NB4 (cell line): Measurements from ENCODE around the gene SCMH1.

Experiments
- MYC ChIP-seq: IDR thresholded peaks from 2 replicates; pipeline ENCODE4 v1.6.1; 2011; ENCODE audit warnings: low read depth, low read length
- POLR2A ChIP-seq: IDR thresholded peaks from 2 replicates; pipeline ENCODE4 v1.6.1; 2011; ENCODE audit warnings: mild to moderate bottlenecking; ENCODE audit not compliant: insufficient read length; ENCODE audit errors: extremely low read depth
- TF ChIP-seq, protein P1 (sequence below): IDR thresholded peaks from one replicate; pipeline ENCODE4 v1.5.1; 2012; ENCODE audit warnings: low read depth, low read length
- TF ChIP-seq, protein P2 (sequence below): IDR thresholded peaks from 2 replicates; pipeline ENCODE4 v1.6.1; 2011; ENCODE audit warnings: low read depth, low read length

DNA sequence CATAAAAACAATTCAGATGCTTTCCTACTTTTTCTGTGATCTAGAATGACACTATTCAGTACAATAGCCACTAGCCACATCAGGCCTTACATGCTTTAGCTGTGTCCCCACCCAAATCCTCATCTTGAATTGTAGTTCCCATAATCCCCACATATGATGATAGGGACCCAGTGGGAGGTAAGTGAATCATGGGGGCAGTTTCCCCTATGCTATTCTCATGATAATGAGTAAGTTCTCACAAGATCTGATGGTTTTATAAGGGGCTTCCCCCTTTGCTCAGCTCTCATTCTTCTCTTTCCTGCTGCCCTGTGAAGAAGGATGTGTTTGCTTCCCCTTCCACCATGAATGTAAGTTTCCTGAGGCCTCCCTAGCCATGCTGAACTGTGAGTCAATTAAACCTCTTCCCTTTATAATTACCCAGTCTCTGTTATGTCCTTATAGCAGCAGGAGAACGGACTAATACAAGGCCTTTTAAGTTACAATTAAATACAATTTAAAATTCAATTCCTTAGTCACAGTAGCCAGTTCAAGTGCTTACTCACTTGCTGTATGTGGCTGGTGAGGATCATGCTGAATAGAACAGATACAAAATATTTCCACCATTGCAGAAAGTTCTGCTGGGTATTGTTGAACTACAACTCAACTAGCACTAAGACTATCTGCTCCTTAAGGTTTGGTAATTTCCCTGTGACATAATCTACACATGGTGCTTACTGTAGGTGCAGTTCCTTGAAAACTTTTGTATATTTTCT is 106.7 kb downstream of the SCMH1 start:
- TF ChIP-seq, protein P1, sequence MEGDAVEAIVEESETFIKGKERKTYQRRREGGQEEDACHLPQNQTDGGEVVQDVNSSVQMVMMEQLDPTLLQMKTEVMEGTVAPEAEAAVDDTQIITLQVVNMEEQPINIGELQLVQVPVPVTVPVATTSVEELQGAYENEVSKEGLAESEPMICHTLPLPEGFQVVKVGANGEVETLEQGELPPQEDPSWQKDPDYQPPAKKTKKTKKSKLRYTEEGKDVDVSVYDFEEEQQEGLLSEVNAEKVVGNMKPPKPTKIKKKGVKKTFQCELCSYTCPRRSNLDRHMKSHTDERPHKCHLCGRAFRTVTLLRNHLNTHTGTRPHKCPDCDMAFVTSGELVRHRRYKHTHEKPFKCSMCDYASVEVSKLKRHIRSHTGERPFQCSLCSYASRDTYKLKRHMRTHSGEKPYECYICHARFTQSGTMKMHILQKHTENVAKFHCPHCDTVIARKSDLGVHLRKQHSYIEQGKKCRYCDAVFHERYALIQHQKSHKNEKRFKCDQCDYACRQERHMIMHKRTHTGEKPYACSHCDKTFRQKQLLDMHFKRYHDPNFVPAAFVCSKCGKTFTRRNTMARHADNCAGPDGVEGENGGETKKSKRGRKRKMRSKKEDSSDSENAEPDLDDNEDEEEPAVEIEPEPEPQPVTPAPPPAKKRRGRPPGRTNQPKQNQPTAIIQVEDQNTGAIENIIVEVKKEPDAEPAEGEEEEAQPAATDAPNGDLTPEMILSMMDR, result no peak
- TF ChIP-seq POLR2A (no peak), MYC (no peak)
- TF ChIP-seq, protein P2, sequence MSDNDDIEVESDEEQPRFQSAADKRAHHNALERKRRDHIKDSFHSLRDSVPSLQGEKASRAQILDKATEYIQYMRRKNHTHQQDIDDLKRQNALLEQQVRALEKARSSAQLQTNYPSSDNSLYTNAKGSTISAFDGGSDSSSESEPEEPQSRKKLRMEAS, result no peak
